ENCODE measurements around the gene RNF144B. TPM values are rescaled to one million over a fixed set of nuclear protein-coding genes. Genes with fewer than 3 reads are reported as not detected.

Gene RNF144B
- total RNA-seq, 2 experiments from 2014 or later, result 3.4 to 3.9 TPM

DNA sequence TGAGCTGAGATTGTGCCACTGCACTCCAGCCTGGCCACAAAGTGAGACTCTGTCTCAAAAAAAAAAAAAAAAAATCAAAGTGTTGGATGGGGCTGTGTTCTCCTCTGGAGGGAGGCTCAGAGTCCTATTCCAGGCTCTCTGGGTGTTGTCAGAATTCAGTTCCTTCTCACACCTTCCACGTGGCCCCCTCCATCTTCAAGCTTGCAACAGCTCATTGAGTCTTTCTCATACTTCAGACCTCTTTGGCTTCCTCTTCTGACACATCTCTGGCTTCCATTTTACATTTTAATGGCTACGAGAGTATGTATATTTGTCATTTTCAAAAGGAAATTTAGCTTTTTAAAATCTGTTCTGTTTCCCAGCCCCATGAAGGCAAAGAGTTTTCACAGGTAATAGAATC is 85.8 kb downstream of the RNF144B start:
- H3K36me3 Mint-ChIP-seq (ENCODE audit: low read depth), result no peaks in the 10 kb centered on the region
- intact Hi-C loops (cut with DNase I, micrococcal nuclease), result no loop called here
- ChIA-PET POLR2A (no interaction called here), CTCF (interaction anchor here (1.9 kb wide), 1 partner anchor 33 kb away, joined by 7 read pairs; no protein-coding TSS in a partner anchor)
- DNase-seq (no peak), ATAC-seq (no peak)
- H3K4me3 Mint-ChIP-seq, result no peak overlapping the region
- H3K27ac Mint-ChIP-seq, result no peak overlapping the region
- no peaks in the 10 kb centered on the region for H3K9me3 Mint-ChIP-seq (ENCODE audit: low read depth)
- peaks cover 4% of the 10 kb centered on the region for H3K27me3 Mint-ChIP-seq
- H3K4me1 Mint-ChIP-seq, result peaks cover 7% of the 10 kb centered on the region

- CTCF ChIA-PET, result interaction anchor here (1.9 kb wide), 1 partner anchor 32 kb away, joined by 7 read pairs; no protein-coding TSS in a partner anchor
- ATAC-seq, result no peak
- Mint-ChIP-seq H3K4me1 (peaks cover 8% of the 10 kb centered on the region), H3K36me3 (ENCODE audit: low read depth) (no peaks in the 10 kb centered on the region), H3K27ac (no peak overlapping the region), H3K4me3 (no peak overlapping the region), H3K27me3 (peaks cover 4% of the 10 kb centered on the region), H3K9me3 (ENCODE audit: low read depth) (no peaks in the 10 kb centered on the region)
- DNase-seq, result no peak
- intact Hi-C loops (cut with DNase I, micrococcal nuclease), result no loop called here
- POLR2A ChIA-PET, result interaction anchor here (0.6 kb wide), 2 partner anchors 16 to 163 kb away, joined by 3 read pairs; no protein-coding TSS in a partner anchor
These were observed 86.6 kb downstream of the RNF144B start for GRCh38 chr6:18473755-18474154.

GRCh38 chr6:18477301-18477941 is 90.3 kb downstream of the RNF144B start:
- no peaks in the 10 kb centered on the region for H3K9me3 Mint-ChIP-seq (ENCODE audit: low read depth)
- no peak overlapping the region for H3K27ac Mint-ChIP-seq
- no peaks in the 10 kb centered on the region for H3K36me3 Mint-ChIP-seq (ENCODE audit: low read depth)
- no peak for DNase-seq
- peaks cover 8% of the 10 kb centered on the region for H3K4me1 Mint-ChIP-seq
- intact Hi-C loops (cut with DNase I, micrococcal nuclease), result no loop called here
- no peak for ATAC-seq
- no peak overlapping the region for H3K4me3 Mint-ChIP-seq
- peaks cover 9% of the 10 kb centered on the region for H3K27me3 Mint-ChIP-seq
- CTCF ChIA-PET, result interaction anchor here (0.6 to 1.4 kb wide), 6 partner anchors 14 to 32 kb away, joined by 3 to 5 read pairs (median 4); no protein-coding TSS in a partner anchor
- POLR2A ChIA-PET, result no interaction called here

DNA sequence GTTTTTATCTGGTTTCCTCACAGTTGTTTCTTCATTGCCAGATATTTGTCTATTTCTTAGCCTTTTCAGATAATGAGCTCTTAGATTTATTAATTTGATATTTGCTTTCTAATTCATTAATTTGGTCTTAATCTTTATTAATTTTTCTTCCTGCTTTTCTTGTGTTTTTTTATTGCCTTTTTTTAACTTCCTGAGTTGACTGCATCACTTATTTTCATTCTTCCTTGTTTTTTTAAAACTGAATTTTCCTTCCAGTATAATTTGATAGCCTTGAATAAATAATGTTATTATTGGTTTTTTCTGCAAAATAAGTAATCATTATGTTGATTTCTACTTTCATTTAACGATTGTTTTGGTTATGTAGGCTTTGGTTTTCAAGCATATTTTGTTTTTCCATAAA is 91.5 kb downstream of the RNF144B start:
- H3K9me3 Mint-ChIP-seq (ENCODE audit: low read depth), result no peaks in the 10 kb centered on the region
- ChIA-PET CTCF (no interaction called here), POLR2A (no interaction called here)
- intact Hi-C loops (cut with DNase I, micrococcal nuclease), result no loop called here
- ATAC-seq, result no peak
- DNase-seq, result no peak
- H3K27me3 Mint-ChIP-seq, result peaks cover 17% of the 10 kb centered on the region
- H3K4me3 Mint-ChIP-seq, result no peak overlapping the region
- H3K27ac Mint-ChIP-seq, result no peak overlapping the region
- H3K36me3 Mint-ChIP-seq (ENCODE audit: low read depth), result no peaks in the 10 kb centered on the region
- H3K4me1 Mint-ChIP-seq, result peaks cover 8% of the 10 kb centered on the region

GRCh38 chr6:18481870-18482269 is 94.7 kb downstream of the RNF144B start:
- CTCF ChIA-PET, result interaction anchor here (0.7 kb wide), 1 partner anchor 32 kb away, joined by 3 read pairs; no protein-coding TSS in a partner anchor
- Mint-ChIP-seq H3K4me1 (peaks cover 24% of the 10 kb centered on the region), H3K4me3 (no peak overlapping the region), H3K27me3 (peaks cover 26% of the 10 kb centered on the region), H3K36me3 (ENCODE audit: low read depth) (no peaks in the 10 kb centered on the region), H3K9me3 (ENCODE audit: low read depth) (no peaks in the 10 kb centered on the region), H3K27ac (no peak overlapping the region)
- POLR2A ChIA-PET, result interaction anchor here (0.7 kb wide), 1 partner anchor 1574 kb away, joined by 4 read pairs; no protein-coding TSS in a partner anchor
- DNase-seq (no peak), ATAC-seq (no peak)
- intact Hi-C loops (cut with DNase I, micrococcal nuclease), result loop anchor here in 1 of 2 experiments (2.0 kb wide), 1 partner anchor 77 kb away; no protein-coding TSS in a partner anchor

DNA sequence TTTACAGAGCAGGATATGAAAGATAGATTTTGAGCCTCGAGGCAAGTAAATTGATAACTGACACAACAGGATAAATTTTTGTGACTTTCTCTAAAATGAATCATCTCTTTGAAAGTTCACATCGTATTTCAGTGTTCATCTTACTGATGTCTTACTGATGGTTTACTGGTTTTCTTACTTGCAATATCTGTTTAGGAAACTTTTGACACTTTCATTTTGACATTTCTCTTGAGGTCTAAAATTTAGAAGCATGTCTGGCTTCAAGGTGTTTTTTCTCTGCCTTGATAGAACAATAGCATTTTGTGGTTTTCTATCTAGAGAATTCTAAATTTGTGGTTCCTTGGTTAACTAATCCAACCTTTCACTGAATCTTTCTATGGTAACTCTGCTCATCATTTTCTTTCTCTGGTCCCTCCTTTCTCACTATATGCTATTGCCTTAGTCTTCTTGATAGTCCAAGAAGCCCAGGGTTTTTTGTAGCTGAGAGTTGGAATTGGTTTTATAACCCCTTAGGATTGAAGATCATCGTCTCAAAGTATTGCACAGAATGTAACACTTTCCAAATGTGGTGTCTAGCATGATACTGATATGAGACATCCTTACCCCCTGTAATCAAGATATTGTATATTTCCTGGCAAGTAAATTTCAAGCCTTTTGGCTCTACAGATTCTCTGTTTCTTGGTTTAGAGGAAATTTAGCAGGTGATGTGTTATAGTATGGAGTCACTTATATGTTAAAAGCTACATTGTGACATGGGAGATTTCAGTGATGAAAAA is 98.7 kb downstream of the RNF144B start:
- ChIA-PET CTCF (interaction anchor here (0.6 to 1.4 kb wide), 3 partner anchors 20 to 162 kb away, joined by 3 read pairs; no protein-coding TSS in a partner anchor), POLR2A (no interaction called here)
- peaks cover 38% of the 10 kb centered on the region for H3K27me3 Mint-ChIP-seq
- peak overlapping the region; percentile 12 for H3K27ac Mint-ChIP-seq
- H3K4me3 Mint-ChIP-seq, result no peak overlapping the region
- peaks cover 16% of the 10 kb centered on the region for H3K4me1 Mint-ChIP-seq
- DNase-seq (no peak), ATAC-seq (peak; percentile 76)
- intact Hi-C loops (cut with DNase I, micrococcal nuclease), result loop anchor here (1.0 to 5.0 kb wide), 6 partner anchors 24 to 369 kb away; partner anchors contain the start of gene DEK (in 1 of the 2)
- H3K9me3 Mint-ChIP-seq (ENCODE audit: low read depth), result no peaks in the 10 kb centered on the region
- no peaks in the 10 kb centered on the region for H3K36me3 Mint-ChIP-seq (ENCODE audit: low read depth)

- no peaks in the 10 kb centered on the region for H3K9me3 Mint-ChIP-seq (ENCODE audit: low read depth)
- no peak overlapping the region for H3K4me3 Mint-ChIP-seq
- no peak for ATAC-seq
- ChIA-PET CTCF (no interaction called here), POLR2A (no interaction called here)
- no peak for DNase-seq
- intact Hi-C loops (cut with DNase I, micrococcal nuclease), result loop anchor here (5.0 kb wide), 4 partner anchors 51 to 371 kb away; partner anchors contain the start of gene DEK (in 1 of the 2)
- peaks cover 16% of the 10 kb centered on the region for H3K4me1 Mint-ChIP-seq
- H3K27ac Mint-ChIP-seq, result no peak overlapping the region
- H3K36me3 Mint-ChIP-seq (ENCODE audit: low read depth), result no peaks in the 10 kb centered on the region
- peaks cover 30% of the 10 kb centered on the region for H3K27me3 Mint-ChIP-seq
These were observed 100.9 kb downstream of the RNF144B start for GRCh38 chr6:18488004-18488403.

GRCh38 chr6:18488526-18489270 is 101.5 kb downstream of the RNF144B start:
- CTCF ChIA-PET, result no interaction called here
- POLR2A ChIA-PET, result no interaction called here

GRCh38 chr6:18489335-18489734 is 102.2 kb downstream of the RNF144B start:
- ChIA-PET POLR2A (no interaction called here), CTCF (no interaction called here)
- no peaks in the 10 kb centered on the region for H3K9me3 Mint-ChIP-seq (ENCODE audit: low read depth)
- H3K36me3 Mint-ChIP-seq (ENCODE audit: low read depth), result no peaks in the 10 kb centered on the region
- no peak overlapping the region for H3K4me3 Mint-ChIP-seq
- ATAC-seq (no peak), DNase-seq (no peak)
- H3K27me3 Mint-ChIP-seq, result peaks cover 27% of the 10 kb centered on the region
- intact Hi-C loops (cut with DNase I, micrococcal nuclease), result loop anchor here (5.0 kb wide), 4 partner anchors 52 to 372 kb away; partner anchors contain the start of gene DEK (in 1 of the 2)
- H3K4me1 Mint-ChIP-seq, result peaks cover 16% of the 10 kb centered on the region
- H3K27ac Mint-ChIP-seq, result no peak overlapping the region

More at GRCh38 chr6:18488526-18489270, 101.5 kb downstream of the RNF144B start:
- no peak overlapping the region for H3K27ac Mint-ChIP-seq
- ATAC-seq (no peak), DNase-seq (no peak)
- H3K4me1 Mint-ChIP-seq, result peaks cover 16% of the 10 kb centered on the region
- no peaks in the 10 kb centered on the region for H3K9me3 Mint-ChIP-seq (ENCODE audit: low read depth)
- no peaks in the 10 kb centered on the region for H3K36me3 Mint-ChIP-seq (ENCODE audit: low read depth)
- peaks cover 27% of the 10 kb centered on the region for H3K27me3 Mint-ChIP-seq
- H3K4me3 Mint-ChIP-seq, result no peak overlapping the region
- intact Hi-C loops (cut with DNase I, micrococcal nuclease), result loop anchor here (5.0 kb wide), 4 partner anchors 51 to 371 kb away; partner anchors contain the start of gene DEK (in 1 of the 2)

GRCh38 chr6:18491308-18492045 is 104.3 kb downstream of the RNF144B start:
- intact Hi-C loops (cut with DNase I, micrococcal nuclease), result no loop called here
- DNase-seq (no peak), ATAC-seq (no peak)
- ChIA-PET POLR2A (no interaction called here), CTCF (interaction anchor here (0.6 kb wide), 1 partner anchor 14 kb away, joined by 5 read pairs; no protein-coding TSS in a partner anchor)
- H3K36me3 Mint-ChIP-seq (ENCODE audit: low read depth), result no peaks in the 10 kb centered on the region
- H3K4me1 Mint-ChIP-seq, result peaks cover under 1% of the 10 kb centered on the region
- no peak overlapping the region for H3K27ac Mint-ChIP-seq
- H3K4me3 Mint-ChIP-seq, result no peak overlapping the region
- no peaks in the 10 kb centered on the region for H3K9me3 Mint-ChIP-seq (ENCODE audit: low read depth)
- H3K27me3 Mint-ChIP-seq, result peaks cover 18% of the 10 kb centered on the region
